GM23338 (cell line): Measurements from ENCODE around the gene GOLGA2. TPM values are rescaled to one million over a fixed set of nuclear protein-coding genes. Genes with fewer than 3 reads are reported as not detected.

Source experiments
- ATAC-seq: fragments of 200-7000 bp; cut with Tn5 transposase; 3 replicates; pipeline ENCODE4 v1.9.1; 2020
- DNase-seq: peaks from one replicate; pipeline ENCODE4 v3.0.0-alpha.2; 2015; ENCODE audit warnings: low spot score
- H2AFZ ChIP-seq: fragments of 200-600 bp; sonication (generic); 2 replicates; pipeline ENCODE4 v1.8.0; 2016; ENCODE audit warnings: antibody characterized with exemption, mild to moderate bottlenecking, moderate library complexity
- H3F3A ChIP-seq: fragments of 200-600 bp; sonication (generic); replicated peaks from 2 replicates; pipeline ENCODE4 v1.8.0; 2017; ENCODE audit warnings: antibody characterized with exemption, mixed run types, low read depth
- H3K27ac ChIP-seq: fragments of 200-600 bp; sonication (generic); 2 replicates; pipeline ENCODE4 v1.6.1; 2016; ENCODE audit warnings: low read depth
- H3K27me3 ChIP-seq: fragments of 200-600 bp; sonication (generic); 2 replicates; pipeline ENCODE4 v1.8.0; 2016; ENCODE audit warnings: mild to moderate bottlenecking, mixed run types, moderate library complexity; ENCODE audit not compliant: insufficient read depth
- H3K36me3 ChIP-seq: fragments of 200-600 bp; sonication (generic); 2 replicates; pipeline ENCODE4 v1.8.0; 2016; ENCODE audit warnings: mild to moderate bottlenecking; ENCODE audit not compliant: insufficient read depth
- H3K4me1 ChIP-seq: fragments of 200-600 bp; sonication (generic); 2 replicates; pipeline ENCODE4 v1.8.0; 2016; ENCODE audit warnings: mild to moderate bottlenecking, moderate library complexity; ENCODE audit not compliant: insufficient read depth
- H3K4me2 ChIP-seq: fragments of 200-600 bp; sonication (generic); 2 replicates; pipeline ENCODE4 v1.7.1; 2017; ENCODE audit warnings: mixed run types
- H3K4me3 ChIP-seq: fragments of 200-600 bp; sonication (generic); 2 replicates; pipeline ENCODE4 v1.6.1; 2016; ENCODE audit warnings: mixed run types
- H3K79me2 ChIP-seq: fragments of 200-600 bp; sonication (generic); replicated peaks from 2 replicates; pipeline ENCODE4 v1.8.0; 2017; ENCODE audit warnings: mild to moderate bottlenecking; ENCODE audit not compliant: insufficient read depth
- H3K9me2 ChIP-seq: fragments of 200-600 bp; sonication (generic); 2 replicates; pipeline ENCODE4 v1.8.0; 2017; ENCODE audit not compliant: insufficient read depth
- H4K20me1 ChIP-seq: fragments of 200-600 bp; sonication (generic); replicated peaks from 2 replicates; pipeline ENCODE4 v1.8.0; 2017; ENCODE audit warnings: mild to moderate bottlenecking; ENCODE audit not compliant: insufficient read depth
- H3K27ac Mint-ChIP-seq: 2 replicates; pipeline ENCODE4 v1.8.0; 2020; ENCODE audit warnings: inconsistent platforms, mild to moderate bottlenecking, moderate library complexity, mixed read lengths
- H3K27me3 Mint-ChIP-seq: 3 replicates; pipeline ENCODE4 v1.8.0; 2022; ENCODE audit warnings: low read depth, mild to moderate bottlenecking, moderate library complexity, mixed read lengths, inconsistent platforms; ENCODE audit not compliant: insufficient read depth, poor library complexity
- H3K36me3 Mint-ChIP-seq: 3 replicates; pipeline ENCODE4 v1.8.0; 2021; ENCODE audit warnings: low read depth, mild to moderate bottlenecking, inconsistent platforms, moderate library complexity, mixed read lengths
- H3K4me1 Mint-ChIP-seq: 3 replicates; pipeline ENCODE4 v1.8.0; 2020; ENCODE audit warnings: mild to moderate bottlenecking, inconsistent platforms, mixed read lengths
- H3K4me3 Mint-ChIP-seq: 3 replicates; pipeline ENCODE4 v1.8.0; 2021; ENCODE audit warnings: moderate library complexity, mild to moderate bottlenecking, inconsistent platforms, mixed read lengths
- H3K9me3 Mint-ChIP-seq: 3 replicates; pipeline ENCODE4 v1.8.0; 2020; ENCODE audit warnings: moderate library complexity, mild to moderate bottlenecking, inconsistent platforms, mixed read lengths
- CTCF ChIP-seq, 2 experiments: fragments of 200-600 bp in 1 of 2; sonication (generic) in 1 of 2; conservative IDR thresholded peaks; 2 replicates each; pipeline versions ENCODE4 v1.5.1 to v1.6.1; 2016 to 2017; ENCODE audit warnings: antibody characterized with exemption in 2 of 2, low read depth in 2 of 2, mild to moderate bottlenecking in 2 of 2, moderate library complexity in 1 of 2
- EZH2 ChIP-seq: fragments of 200-600 bp; sonication (generic); IDR thresholded peaks from one replicate; pipeline ENCODE4 v1.8.0; 2017; ENCODE audit warnings: antibody characterized with exemption, mild to moderate bottlenecking, low read depth; ENCODE audit not compliant: unreplicated experiment
- EZH2phosphoT487 ChIP-seq: fragments of 200-600 bp; sonication (generic); IDR thresholded peaks from one replicate; pipeline ENCODE4 v1.8.1; 2018; ENCODE audit warnings: antibody characterized with exemption; ENCODE audit not compliant: unreplicated experiment
- JUNB ChIP-seq: IDR thresholded peaks from one replicate; pipeline ENCODE4 v1.6.1; 2016; ENCODE audit warnings: antibody characterized with exemption; ENCODE audit not compliant: unreplicated experiment
- REST ChIP-seq: IDR thresholded peaks from one replicate; pipeline ENCODE4 v1.6.1; 2018; ENCODE audit warnings: antibody characterized with exemption; ENCODE audit not compliant: unreplicated experiment
- STAT1 ChIP-seq: IDR thresholded peaks from one replicate; pipeline ENCODE4 v1.6.1; 2016; ENCODE audit warnings: antibody characterized with exemption; ENCODE audit not compliant: unreplicated experiment
- ZNF331 ChIP-seq: fragments of 250-450 bp; sonication (Bioruptor Pico); IDR thresholded peaks from 2 replicates; pipeline ENCODE4 v1.5.0; 2020; ENCODE audit warnings: low read depth, mild to moderate bottlenecking, moderate library complexity
- polyA plus RNA-seq: library from polyadenylated mRNA; unstranded; fragments of >200 nt; fragmentation: Nextera tagmentation; extraction: Ambion mirVana; gene quantifications from 2 replicates; pipeline ENCODE4 v1.2.1, GENCODE V29; 2016
- total RNA-seq: library from RNA; depleted of rRNA; stranded (reverse); fragments of >200 nt; shearing (Covaris generic); gene quantifications from 2 replicates; pipeline ENCODE4 v1.2.3, GENCODE V29; 2014

GOLGA2 gene
- total and polyA plus RNA-seq, 2 experiments from 2014 or later: 32.6 to 48.4 TPM

GRCh38 chr9:128246471-128246870, 29.3 kb downstream of the GOLGA2 start:
- Mint-ChIP-seq H3K27me3 (peaks cover 17% of the 10 kb centered on the region), H3K36me3 (peaks cover 3% of the 10 kb centered on the region; the same call in 1 of the 3 replicates), H3K9me3 (no peaks in the 10 kb centered on the region; the same call in 2 of the 3 replicates), H3K4me1 (peaks cover 26% of the 10 kb centered on the region), H3K27ac (no peak overlapping the region), H3K4me3 (no peak overlapping the region)
- Histone ChIP-seq H3K27me3 (no peaks in the 10 kb centered on the region), H3K79me2 (no peaks in the 10 kb centered on the region), H2AFZ (no peak overlapping the region), H3K27ac (no peak overlapping the region), H3F3A (peaks cover 8% of the 10 kb centered on the region; the same call in 1 of the 2 replicates), H3K4me1 (peaks cover 23% of the 10 kb centered on the region), H3K9me2 (no peaks in the 10 kb centered on the region), H3K4me2 (0 out of 2 replicates have a peak overlapping the region, but pooled peaks have one; percentile 65), H3K4me3 (no peak overlapping the region), H3K36me3 (no peaks in the 10 kb centered on the region), H4K20me1 (no peaks in the 10 kb centered on the region; the same call in 1 of the 2 replicates)
- DNase-seq: no peak
- ATAC-seq: no peak
- no peak for TF ChIP-seq REST
- no peak for TF ChIP-seq EZH2
- TF ChIP-seq CTCF (conservative IDR thresholded peaks at IDR 0.05; ENCODE audit: low read depth in 2 of 2): no peak
- no peak for TF ChIP-seq JUNB
- no peak for TF ChIP-seq STAT1

- peaks cover 23% of the 10 kb centered on the region for H3K4me1 Mint-ChIP-seq
- no peaks in the 10 kb centered on the region for H3K36me3 ChIP-seq
- H3K27ac Mint-ChIP-seq: peak overlapping the region; percentile 67; the same call in 1 of the 2 replicates
- no peak overlapping the region for H3K27ac ChIP-seq
- DNase-seq (peak; percentile 49), ATAC-seq (0 out of 3 replicates have a peak, but pooled peaks have one; percentile 1)
- H4K20me1 ChIP-seq: no peaks in the 10 kb centered on the region; the same call in 1 of the 2 replicates
- H3K4me2 ChIP-seq: peak overlapping the region; percentile 65
- peaks cover 17% of the 10 kb centered on the region for H3K27me3 Mint-ChIP-seq
- H3F3A ChIP-seq: peaks cover 8% of the 10 kb centered on the region; the same call in 1 of the 2 replicates
- H3K27me3 ChIP-seq: no peaks in the 10 kb centered on the region
- peaks cover 19% of the 10 kb centered on the region for H3K4me1 ChIP-seq
- TF ChIP-seq EZH2phosphoT487: no peak
- TF ChIP-seq ZNF331 (CRISPR knock-in tag): no peak
- H3K4me3 Mint-ChIP-seq: peak overlapping the region; percentile 22; the same call in 2 of the 3 replicates
- no peaks in the 10 kb centered on the region for H3K79me2 ChIP-seq
- H3K9me3 Mint-ChIP-seq: no peaks in the 10 kb centered on the region; the same call in 2 of the 3 replicates
- no peak overlapping the region for H2AFZ ChIP-seq
- peak overlapping the region; percentile 38; the same call in 1 of the 2 replicates for H3K4me3 ChIP-seq
- H3K36me3 Mint-ChIP-seq: peaks cover 3% of the 10 kb centered on the region; the same call in 1 of the 3 replicates
- H3K9me2 ChIP-seq: no peaks in the 10 kb centered on the region
Measured at GRCh38 chr9:128245421-128246151, 30.2 kb downstream of the GOLGA2 start.
